Kidney (tissue), 14 donors: ENCODE data around the gene BRD9. TPM values are rescaled to one million over a fixed set of nuclear protein-coding genes. Genes with fewer than 3 reads are reported as not detected.
"Not testable (repeated sequence)": the region's sequence is repeated elsewhere in the genome, so short reads cannot be mapped to it uniquely, and the experiment has no call there.

Source experiments
- DNase-seq, 5 donors: peaks; one replicate each; pipeline ENCODE4 v3.0.0-alpha.2; 2013 to 2020
- FAIRE-seq: peaks from 2 replicates; lab custom pipeline; 2012; peaks lifted over from hg19 to GRCh38; lab: Jason Lieb, UNC
- H3K27ac ChIP-seq, 2 donors: one replicate each; pipeline ENCODE4 v1.7.0; 2013; ENCODE audit warnings: low read depth in 2 of 2, low read length in 2 of 2, inconsistent platforms in 1 of 2
- H3K27me3 ChIP-seq: one replicate; pipeline ENCODE4 v1.7.1; 2013; ENCODE audit warnings: low read length, inconsistent platforms; ENCODE audit not compliant: control insufficient read depth, insufficient read depth
- H3K36me3 ChIP-seq, 3 donors: one replicate each; pipeline versions ENCODE4 v1.7.0 to v1.7.1; 2013; ENCODE audit warnings: low read length in 3 of 3, control low read depth in 1 of 3, inconsistent platforms in 1 of 3; ENCODE audit not compliant: insufficient read depth in 3 of 3, control insufficient read depth in 2 of 3
- H3K4me1 ChIP-seq, 3 donors: one replicate each; pipeline versions ENCODE4 v1.7.0 to v1.7.1; 2013; ENCODE audit warnings: low read length in 3 of 3, inconsistent platforms in 1 of 3, low read depth in 1 of 3; ENCODE audit not compliant: control insufficient read depth in 2 of 3, insufficient read depth in 2 of 3
- H3K4me3 ChIP-seq, 3 donors: one replicate each; pipeline versions ENCODE4 v1.7.0 to v1.8.1; 2013; ENCODE audit warnings: low read length in 3 of 3, control low read depth in 1 of 3, inconsistent platforms in 1 of 3
- H3K9ac ChIP-seq, 3 donors: one replicate each; pipeline versions ENCODE4 v1.7.0 to v1.7.1; 2013; ENCODE audit warnings: low read length in 3 of 3, control low read depth in 1 of 3, inconsistent platforms in 1 of 3
- H3K9me3 ChIP-seq, 3 donors: one replicate each; pipeline versions ENCODE4 v1.7.0 to v1.7.1; 2013; ENCODE audit warnings: low read length in 3 of 3, control low read depth in 1 of 3, inconsistent platforms in 1 of 3; ENCODE audit not compliant: control insufficient read depth in 2 of 3, insufficient read depth in 1 of 3
- CTCF ChIP-seq: IDR thresholded peaks from 3 replicates; pipeline ENCODE4 v1.5.1; 2012; ENCODE audit warnings: mild to moderate bottlenecking, moderate library complexity, borderline replicate concordance; ENCODE audit not compliant: insufficient read depth; ENCODE audit errors: extremely low read depth
- intact Hi-C: fragments of 100-400 bp; cut with DNase I; formaldehyde crosslinking; loops from one replicate; pipeline ENCODE4 v1.11.1; 2022
- polyA plus RNA-seq: library from polyadenylated mRNA; stranded (reverse); fragments of 350-450 nt; fragmentation: Illumina TruSeq; extraction: RNeasy Lipid Tissue Mini Kit (QIAGEN cat#74804); gene quantifications from one replicate; pipeline ENCODE4 v1.2.3, GENCODE V29; 2014; ENCODE audit warnings: low read depth, low replicate concordance; ENCODE audit not compliant: insufficient read depth
- total RNA-seq: library from RNA; stranded (reverse); fragmentation: NEBNext Ultra II Directional; extraction: Animal tissue kit (Norgen Biotek cat#: 25700); gene quantifications from one replicate; pipeline ENCODE4 v1.2.1, GENCODE V29; 2021
- donor health status: control.
- donor health status: control.
- donor health status: control.
- donor health status: control.
- donor health status: control.
- donor health status: DM: yes; HTN: yes; CAD: no.
- donor health status: Normal renal cell carcinoma (clear cell type).

BRD9 gene
- total and polyA plus RNA-seq, 2 donors from 2014 or later = 17.5 to 38.0 TPM

GRCh38 chr5:937151-937924, 44.7 kb upstream of the BRD9 start:
- no peaks in the 10 kb centered on the region for H3K36me3 ChIP-seq
- intact Hi-C loops = loop anchor here (10.0 kb wide), 1 partner anchor 217 kb away; no protein-coding TSS in a partner anchor
- no peak for TF ChIP-seq CTCF
- no peak overlapping the region for H3K4me3 ChIP-seq
- H3K9ac ChIP-seq = no peak overlapping the region
- no peaks in the 10 kb centered on the region for H3K4me1 ChIP-seq
- no peaks in the 10 kb centered on the region for H3K27me3 ChIP-seq
- DNase-seq = peak in 1 of 5 donors; percentile 29
- H3K9me3 ChIP-seq = no peaks in the 10 kb centered on the region
- no peak overlapping the region for H3K27ac ChIP-seq
- FAIRE-seq = no peak

GRCh38 chr5:936149-937144, 43.8 kb upstream of the BRD9 start:
- intact Hi-C loops = loop anchor here (10.0 kb wide), 1 partner anchor 218 kb away; no protein-coding TSS in a partner anchor
- no peak overlapping the region for H3K27ac ChIP-seq
- no peak overlapping the region for H3K4me3 ChIP-seq
- H3K9ac ChIP-seq = no peak overlapping the region
- no peak for FAIRE-seq
- no peaks in the 10 kb centered on the region for H3K9me3 ChIP-seq
- no peak for TF ChIP-seq CTCF
- H3K4me1 ChIP-seq = no peaks in the 10 kb centered on the region
- H3K36me3 ChIP-seq = no peaks in the 10 kb centered on the region
- DNase-seq = no peak
- H3K27me3 ChIP-seq = no peaks in the 10 kb centered on the region

GRCh38 chr5:935510-936084, 43.0 kb upstream of the BRD9 start:
- FAIRE-seq = no peak
- Histone ChIP-seq H3K4me1 (no peaks in the 10 kb centered on the region), H3K4me3 (no peak overlapping the region), H3K9ac (no peak overlapping the region), H3K9me3 (no peaks in the 10 kb centered on the region), H3K36me3 (no peaks in the 10 kb centered on the region), H3K27ac (no peak overlapping the region), H3K27me3 (no peaks in the 10 kb centered on the region)
- intact Hi-C loops = loop anchor here (10.0 kb wide), 1 partner anchor 219 kb away; no protein-coding TSS in a partner anchor
- DNase-seq = no peak
- no peak for TF ChIP-seq CTCF

- H3K4me3 ChIP-seq, H3K36me3 ChIP-seq, H3K27me3 ChIP-seq, H3K4me1 ChIP-seq, DNase-seq, H3K27ac ChIP-seq, H3K9me3 ChIP-seq, FAIRE-seq, H3K9ac ChIP-seq: not testable (repeated sequence)
- intact Hi-C loops = loop anchor here (10.0 kb wide), 1 partner anchor 220 kb away; no protein-coding TSS in a partner anchor
Measured at GRCh38 chr5:934381-934967, 41.9 kb upstream of the BRD9 start.

GRCh38 chr5:933951-934350, 41.4 kb upstream of the BRD9 start:
- H3K36me3 ChIP-seq, H3K27ac ChIP-seq: not testable (repeated sequence)

More at GRCh38 chr5:933951-934350, 41.4 kb upstream of the BRD9 start:
- H3K4me3 ChIP-seq, H3K27me3 ChIP-seq, DNase-seq, H3K9ac ChIP-seq, FAIRE-seq, H3K9me3 ChIP-seq, H3K4me1 ChIP-seq: not testable (repeated sequence)
- intact Hi-C loops = loop anchor here (10.0 kb wide), 1 partner anchor 221 kb away; no protein-coding TSS in a partner anchor
